MCF 10A (cell line): ENCODE measurements around the gene SNX4. TPM values are rescaled to one million over a fixed set of nuclear protein-coding genes. Genes with fewer than 3 reads are reported as not detected.
"Not testable (repeated sequence)": the region's sequence is repeated elsewhere in the genome, so short reads cannot be mapped to it uniquely, and the experiment has no call there.

Source experiments
- BruUV-seq: library from RNA; stranded (reverse); fragments of 400-500 nt; replicated peaks from 2 replicates; lab custom pipeline; 2021; lab: Mats Ljungman, UMichigan
- CTCF ChIA-PET: fragments of 300-600 bp; sonication (Branson Sonifier 250); formaldehyde crosslinking; extraction: SDS; loops from one replicate; lab custom pipeline; 2021; ENCODE audit warnings: antibody characterized with exemption, inconsistent platforms; lab: Yijun Ruan, JAX
- POLR2A ChIA-PET: fragments of 300-600, 350-650 bp; sonication (Branson Sonifier 250); formaldehyde crosslinking; extraction: SDS; loops from one replicate; lab custom pipeline; 2020; ENCODE audit warnings: antibody characterized with exemption, inconsistent platforms; lab: Yijun Ruan, JAX
- DNase-seq: peaks from one replicate; pipeline ENCODE4 v3.0.0-alpha.2; 2018; ENCODE audit not compliant: unreplicated experiment
- H3K27ac Mint-ChIP-seq: one replicate; pipeline ENCODE4 v1.8.0; 2022; ENCODE audit warnings: mild to moderate bottlenecking, low read depth, mixed read lengths; ENCODE audit not compliant: unreplicated experiment
- H3K27me3 Mint-ChIP-seq: one replicate; pipeline ENCODE4 v1.8.0; 2022; ENCODE audit warnings: mixed read lengths; ENCODE audit not compliant: insufficient read depth, unreplicated experiment
- H3K36me3 Mint-ChIP-seq: one replicate; pipeline ENCODE4 v1.8.0; 2022; ENCODE audit warnings: mild to moderate bottlenecking, moderate library complexity, mixed read lengths; ENCODE audit not compliant: insufficient read depth, unreplicated experiment
- H3K4me1 Mint-ChIP-seq: one replicate; pipeline ENCODE4 v1.8.0; 2022; ENCODE audit warnings: mixed read lengths; ENCODE audit not compliant: insufficient read depth, unreplicated experiment
- H3K4me3 Mint-ChIP-seq: one replicate; pipeline ENCODE4 v1.8.0; 2022; ENCODE audit warnings: mild to moderate bottlenecking, moderate library complexity, mixed read lengths; ENCODE audit not compliant: unreplicated experiment
- H3K9me3 Mint-ChIP-seq: one replicate; pipeline ENCODE4 v1.8.0; 2022; ENCODE audit warnings: mixed read lengths; ENCODE audit not compliant: unreplicated experiment
- CTCF ChIP-seq: fragments of 200-600 bp; IDR thresholded peaks from one replicate; pipeline ENCODE4 v1.8.0; 2022; ENCODE audit warnings: antibody characterized with exemption, mild to moderate bottlenecking; ENCODE audit not compliant: unreplicated experiment
- intact Hi-C: fragments of 100-400 bp; cut with micrococcal nuclease; formaldehyde crosslinking; loops from 2 replicates; pipeline ENCODE4 v1.14.1; 2022
- total RNA-seq: library from RNA; stranded (reverse); gene quantifications from 2 replicates; pipeline ENCODE4 v1.2.3, GENCODE V29; 2022

The SNX4 gene
- total RNA-seq, 1 experiment from 2014 or later: 20.4 TPM

- peaks cover 14% of the 10 kb centered on the region for H3K9me3 Mint-ChIP-seq
- intact Hi-C loops: no loop called here
Observed at GRCh38 chr3:125406070-125406469, 113.9 kb downstream of the SNX4 start.

GRCh38 chr3:125405515-125405914 is 114.5 kb downstream of the SNX4 start:
- H3K27ac Mint-ChIP-seq, intact Hi-C loops, H3K36me3 Mint-ChIP-seq, BruUV-seq, H3K4me1 Mint-ChIP-seq, POLR2A ChIA-PET, DNase-seq, H3K4me3 Mint-ChIP-seq: not testable (repeated sequence)
- Mint-ChIP-seq H3K9me3 (peaks cover 14% of the 10 kb centered on the region), H3K27me3 (peaks cover 15% of the 10 kb centered on the region)
- CTCF ChIA-PET: interaction anchor here (0.6 kb wide), 2 partner anchors 29 to 411 kb away, joined by 3 to 4 read pairs; no protein-coding TSS in a partner anchor

More at GRCh38 chr3:125406070-125406469, 113.9 kb downstream of the SNX4 start:
- no peak for TF ChIP-seq CTCF
- BruUV-seq: no TSS peak
- ChIA-PET CTCF (no interaction called here), POLR2A (no interaction called here)
- Mint-ChIP-seq H3K4me1 (no peaks in the 10 kb centered on the region), H3K27ac (no peak overlapping the region), H3K27me3 (peaks cover 21% of the 10 kb centered on the region), H3K36me3 (no peaks in the 10 kb centered on the region), H3K4me3 (no peak overlapping the region)
- DNase-seq: no peak

GRCh38 chr3:125403789-125404188 is 116.2 kb downstream of the SNX4 start:
- no peak for DNase-seq
- no peak for TF ChIP-seq CTCF
- no peaks in the 10 kb centered on the region for H3K36me3 Mint-ChIP-seq
- no peaks in the 10 kb centered on the region for H3K27me3 Mint-ChIP-seq
- BruUV-seq: no TSS peak
- no peak overlapping the region for H3K27ac Mint-ChIP-seq
- peaks cover 14% of the 10 kb centered on the region for H3K9me3 Mint-ChIP-seq
- intact Hi-C loops: no loop called here
- no peaks in the 10 kb centered on the region for H3K4me1 Mint-ChIP-seq
- ChIA-PET CTCF (no interaction called here), POLR2A (no interaction called here)
- no peak overlapping the region for H3K4me3 Mint-ChIP-seq

GRCh38 chr3:125402639-125403038 is 117.4 kb downstream of the SNX4 start:
- ChIA-PET POLR2A (no interaction called here), CTCF (interaction anchor here (0.6 kb wide), 1 partner anchor 415 kb away, joined by 4 read pairs; no protein-coding TSS in a partner anchor)
- no peak overlapping the region for H3K27ac Mint-ChIP-seq
- no peaks in the 10 kb centered on the region for H3K36me3 Mint-ChIP-seq
- no TSS peak for BruUV-seq
- TF ChIP-seq CTCF: no peak
- H3K4me3 Mint-ChIP-seq: no peak overlapping the region
- no peaks in the 10 kb centered on the region for H3K4me1 Mint-ChIP-seq
- peaks cover 11% of the 10 kb centered on the region for H3K27me3 Mint-ChIP-seq
- intact Hi-C loops: no loop called here
- no peak for DNase-seq
- H3K9me3 Mint-ChIP-seq: peaks cover 14% of the 10 kb centered on the region
